ENCODE measurements around the gene KCNMB4.

- TF ChIP-seq MAX (IDR thresholded peaks at IDR 0.05) = no peak
- no peak for TF ChIP-seq BHLHE40 (IDR thresholded peaks at IDR 0.05; ENCODE audit: low read depth, low read length)
- TF ChIP-seq RAD21 (conservative IDR thresholded peaks at IDR 0.05 in 1 of 2, IDR thresholded peaks at IDR 0.05 in 1 of 2) = no peak
- TF ChIP-seq MYC (IDR thresholded peaks at IDR 0.05; ENCODE audit: borderline replicate concordance, low read length) = no peak
- TF ChIP-seq, protein P1, sequence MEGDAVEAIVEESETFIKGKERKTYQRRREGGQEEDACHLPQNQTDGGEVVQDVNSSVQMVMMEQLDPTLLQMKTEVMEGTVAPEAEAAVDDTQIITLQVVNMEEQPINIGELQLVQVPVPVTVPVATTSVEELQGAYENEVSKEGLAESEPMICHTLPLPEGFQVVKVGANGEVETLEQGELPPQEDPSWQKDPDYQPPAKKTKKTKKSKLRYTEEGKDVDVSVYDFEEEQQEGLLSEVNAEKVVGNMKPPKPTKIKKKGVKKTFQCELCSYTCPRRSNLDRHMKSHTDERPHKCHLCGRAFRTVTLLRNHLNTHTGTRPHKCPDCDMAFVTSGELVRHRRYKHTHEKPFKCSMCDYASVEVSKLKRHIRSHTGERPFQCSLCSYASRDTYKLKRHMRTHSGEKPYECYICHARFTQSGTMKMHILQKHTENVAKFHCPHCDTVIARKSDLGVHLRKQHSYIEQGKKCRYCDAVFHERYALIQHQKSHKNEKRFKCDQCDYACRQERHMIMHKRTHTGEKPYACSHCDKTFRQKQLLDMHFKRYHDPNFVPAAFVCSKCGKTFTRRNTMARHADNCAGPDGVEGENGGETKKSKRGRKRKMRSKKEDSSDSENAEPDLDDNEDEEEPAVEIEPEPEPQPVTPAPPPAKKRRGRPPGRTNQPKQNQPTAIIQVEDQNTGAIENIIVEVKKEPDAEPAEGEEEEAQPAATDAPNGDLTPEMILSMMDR (IDR thresholded peaks at IDR 0.05) = no peak
- no peak for TF ChIP-seq RFX5 (IDR thresholded peaks at IDR 0.05)
- no peak for TF ChIP-seq RNF2 (IDR thresholded peaks at IDR 0.05; ENCODE audit: borderline replicate concordance, low read depth)
- TF ChIP-seq POLR2A (IDR thresholded peaks at IDR 0.05; ENCODE audit: low read length) = no peak
- TF ChIP-seq CEBPB (IDR thresholded peaks at IDR 0.05) = no peak
- no peak for TF ChIP-seq ELK1 (IDR thresholded peaks at IDR 0.05; ENCODE audit: low read depth, low read length)
Measured at GRCh38 chr12:70426620-70427019, 60.5 kb downstream of the KCNMB4 start.
